ENCODE results near the gene TCF21.
"Not testable (repeated sequence)": the region's sequence is repeated elsewhere in the genome, so short reads cannot be mapped to it uniquely, and the experiment has no call there.

Gene TCF21

GRCh38 chr6:133890711-133891148 lies 1.8 kb downstream of the TCF21 start:
- no peak for DNase-seq

GRCh38 chr6:133891149-133891926 lies 2.4 kb downstream of the TCF21 start:
- DNase-seq: no peak

- DNase-seq: no peak
Measured at GRCh38 chr6:133891927-133892812, 3.3 kb downstream of the TCF21 start.

GRCh38 chr6:133892813-133893691 lies 4.1 kb downstream of the TCF21 start:
- no peak for DNase-seq

- no peak for DNase-seq
Measured at GRCh38 chr6:133893946-133894345, 5.0 kb downstream of the TCF21 start.

GRCh38 chr6:133894369-133894768 lies 5.5 kb downstream of the TCF21 start:
- no peak for DNase-seq

- no peak for DNase-seq
Measured at GRCh38 chr6:133894795-133895358, 6.0 kb downstream of the TCF21 start.

GRCh38 chr6:133895573-133896343 lies 6.8 kb downstream of the TCF21 start:
- DNase-seq: no peak

GRCh38 chr6:133896344-133896721 lies 7.4 kb downstream of the TCF21 start:
- DNase-seq: no peak

- no peak for DNase-seq
Measured at GRCh38 chr6:133898263-133898662, 9.3 kb downstream of the TCF21 start.

GRCh38 chr6:133899556-133899955 lies 10.6 kb downstream of the TCF21 start:
- DNase-seq: no peak

GRCh38 chr6:133903855-133904254 lies 14.9 kb downstream of the TCF21 start:
- DNase-seq: no peak

- no peak for DNase-seq
Measured at GRCh38 chr6:133906050-133906449, 17.1 kb downstream of the TCF21 start.

- no peak for DNase-seq
Measured at GRCh38 chr6:133916650-133917151, 27.8 kb downstream of the TCF21 start.

- no peak for DNase-seq
Measured at GRCh38 chr6:133917781-133918180, 28.9 kb downstream of the TCF21 start.

GRCh38 chr6:133918208-133918930 lies 29.5 kb downstream of the TCF21 start:
- no peak for DNase-seq

- no peak for DNase-seq
Measured at GRCh38 chr6:133919362-133919761, 30.4 kb downstream of the TCF21 start.

- DNase-seq: peak; percentile 15
Measured at GRCh38 chr6:133921249-133921859, 32.4 kb downstream of the TCF21 start.

- DNase-seq: peak; percentile 19
Measured at GRCh38 chr6:133923938-133924593, 35.2 kb downstream of the TCF21 start.

GRCh38 chr6:133931221-133931620 lies 42.3 kb downstream of the TCF21 start:
- DNase-seq: not testable (repeated sequence)

Measured in GF-D8 (cell line).